CD1c-positive myeloid dendritic cell (primary cell): Measurements from ENCODE around the gene BRCC3.
A peak's percentile ranks its signal among the peaks of the same experiment; 100 is the strongest.

ENCODE experiments used
- DNase-seq: peaks from one replicate; pipeline ENCODE4 v3.0.0-alpha.2; 2016; ENCODE audit errors: extremely low spot score

Gene BRCC3

GRCh38 chrX:155056877-155057792, 14.2 kb upstream of the BRCC3 start:
- DNase-seq, result peak; percentile 61

GRCh38 chrX:155061760-155062159, 9.5 kb upstream of the BRCC3 start:
- DNase-seq, result no peak

GRCh38 chrX:155065035-155065734, 6.1 kb upstream of the BRCC3 start:
- DNase-seq, result no peak

- DNase-seq, result peak; percentile 2
Measured at GRCh38 chrX:155068165-155068564, 3.1 kb upstream of the BRCC3 start.

- DNase-seq, result no peak
Measured at GRCh38 chrX:155069414-155069813, 1.9 kb upstream of the BRCC3 start.

- DNase-seq, result no peak
Measured at GRCh38 chrX:155070038-155070437, 1.3 kb upstream of the BRCC3 start.

GRCh38 chrX:155070663-155070974, 689 bp upstream of the BRCC3 start:
- DNase-seq, result no peak

GRCh38 chrX:155071694-155072280, 479 bp downstream of the BRCC3 start:
- peak; percentile 23 for DNase-seq

- DNase-seq, result peak; percentile 32
Measured at GRCh38 chrX:155086202-155086840, 15.0 kb downstream of the BRCC3 start.

- DNase-seq, result no peak
Measured at GRCh38 chrX:155086961-155087735, 15.8 kb downstream of the BRCC3 start.

GRCh38 chrX:155094468-155095061, 23.3 kb downstream of the BRCC3 start:
- peak; percentile 42 for DNase-seq

GRCh38 chrX:155105919-155106318, 34.6 kb downstream of the BRCC3 start:
- no peak for DNase-seq

- DNase-seq, result no peak
Measured at GRCh38 chrX:155108427-155108826, 37.1 kb downstream of the BRCC3 start.

GRCh38 chrX:155112171-155112570, 40.9 kb downstream of the BRCC3 start:
- DNase-seq, result no peak

GRCh38 chrX:155113097-155113496, 41.8 kb downstream of the BRCC3 start:
- DNase-seq, result no peak

GRCh38 chrX:155115174-155115819, 44.0 kb downstream of the BRCC3 start:
- peak; percentile 56 for DNase-seq

GRCh38 chrX:155127465-155127864, 56.2 kb downstream of the BRCC3 start:
- DNase-seq, result no peak

GRCh38 chrX:155127940-155128339, 56.6 kb downstream of the BRCC3 start:
- DNase-seq, result no peak

- no peak for DNase-seq
Measured at GRCh38 chrX:155132110-155132509, 60.8 kb downstream of the BRCC3 start.

GRCh38 chrX:155134255-155134654, 62.9 kb downstream of the BRCC3 start:
- no peak for DNase-seq
